Cortex of kidney (tissue), 1 donor: ENCODE data around the gene EXOC1.
"Not testable (repeated sequence)": the region's sequence is repeated elsewhere in the genome, so short reads cannot be mapped to it uniquely, and the experiment has no call there.

ENCODE experiments used
- DNase-seq: peaks from one replicate; lab custom pipeline; 2025; lab: John Stamatoyannopoulos, UW

EXOC1 gene

DNA sequence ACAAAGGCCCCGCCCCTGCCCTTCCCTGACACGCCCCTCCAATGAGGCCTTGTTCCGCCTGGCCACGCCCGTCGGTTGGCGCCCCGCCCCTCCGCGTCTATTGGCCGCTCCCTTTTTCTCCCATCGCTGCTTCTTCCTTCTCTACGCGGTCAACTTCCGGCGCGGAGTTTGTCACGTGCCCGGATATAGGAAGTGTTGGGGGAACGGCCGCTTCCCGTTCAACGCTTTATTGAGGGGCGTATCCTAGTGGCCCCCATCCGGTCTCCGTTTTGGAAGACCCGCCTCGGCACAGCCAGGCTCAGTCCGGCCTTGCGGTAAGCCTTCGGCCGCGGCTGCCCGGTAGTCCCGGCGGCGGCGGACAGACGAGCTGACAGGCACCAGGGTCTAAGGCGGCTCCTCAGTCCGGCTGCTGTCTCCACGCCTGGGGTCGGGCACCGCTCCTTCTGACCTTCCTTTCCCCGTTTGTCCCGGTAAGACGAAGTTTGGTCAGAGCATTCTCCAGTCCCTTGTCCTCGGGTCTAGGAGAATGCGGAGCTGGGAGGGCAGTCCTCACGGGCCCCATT lies at the start of gene EXOC1:
EXOC1 (plus strand) TSS at position 165 of the 563 bp plus-strand sequence. CDS start 4,676 bp downstream, outside the sequence.
- peak; percentile 30 for DNase-seq

DNA sequence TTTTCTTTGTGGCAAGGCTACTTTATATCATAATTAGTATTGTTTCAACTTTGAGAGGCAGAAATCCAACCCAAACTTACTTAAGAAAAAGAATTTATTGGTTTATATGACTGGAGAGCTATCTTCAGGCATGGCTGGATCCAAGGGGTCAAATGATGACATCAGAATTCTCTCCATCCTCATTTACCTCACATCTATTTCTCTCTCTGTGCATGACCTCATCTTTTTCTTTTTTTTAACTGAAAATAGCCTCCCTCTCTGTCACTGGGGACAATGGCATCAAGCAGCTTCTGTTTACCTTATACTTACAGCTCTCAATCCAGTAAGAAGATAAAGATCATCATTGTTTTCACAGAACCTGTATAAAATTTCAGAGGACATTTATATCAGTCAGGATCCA lies 45.9 kb upstream of the EXOC1 start:
- no peak for DNase-seq

- no peak for DNase-seq
These were observed 45.3 kb upstream of the EXOC1 start for GRCh38 chr4:55808186-55808585.

DNA sequence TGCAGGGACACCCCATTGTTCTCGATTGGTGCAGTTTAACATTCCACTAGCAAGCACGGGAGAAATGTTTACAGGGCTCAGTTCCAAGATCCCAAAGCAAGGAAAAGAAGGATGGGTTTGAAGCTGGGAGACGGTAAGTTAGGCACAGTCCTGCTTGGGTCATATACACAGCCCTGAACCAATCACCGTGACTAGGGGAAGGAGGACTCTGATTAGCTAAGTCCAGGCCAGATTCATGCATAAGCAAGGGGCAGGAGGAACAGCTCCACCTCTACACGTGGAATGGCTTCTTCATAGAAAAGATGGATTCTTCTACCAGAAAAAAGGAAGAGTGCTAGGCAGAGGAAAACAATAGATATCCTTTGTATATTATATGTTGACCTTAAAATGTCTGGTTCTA lies 44.8 kb upstream of the EXOC1 start:
- no peak for DNase-seq

GRCh38 chr4:55817691-55818090 lies 35.8 kb upstream of the EXOC1 start:
- no peak for DNase-seq

DNA sequence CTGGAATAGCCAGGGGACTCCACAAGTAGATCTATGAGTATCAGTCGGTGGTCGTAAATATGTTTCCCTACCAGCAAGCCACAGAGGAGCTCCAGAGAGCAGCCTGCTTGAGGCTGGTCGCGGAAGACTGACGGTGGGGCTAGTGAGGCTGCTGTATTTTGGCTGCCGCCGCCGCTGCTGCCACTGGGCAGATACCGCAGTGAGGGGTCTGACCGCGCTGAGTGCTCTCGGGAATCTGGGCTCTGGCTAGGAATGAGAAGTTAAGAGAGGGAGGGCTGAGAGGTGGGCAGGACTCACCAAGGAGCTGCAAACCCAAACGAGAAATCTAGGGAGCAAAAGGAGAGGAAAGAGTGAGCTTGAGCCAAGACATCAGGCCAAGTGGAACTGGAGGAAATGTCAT lies 33.8 kb upstream of the EXOC1 start, which contains the start of gene EXOC1L:
EXOC1L (plus strand) TSS at position 157 of the 400 bp plus-strand sequence; CDS start at position 394, 237 bp downstream.
- DNase-seq: no peak

DNA sequence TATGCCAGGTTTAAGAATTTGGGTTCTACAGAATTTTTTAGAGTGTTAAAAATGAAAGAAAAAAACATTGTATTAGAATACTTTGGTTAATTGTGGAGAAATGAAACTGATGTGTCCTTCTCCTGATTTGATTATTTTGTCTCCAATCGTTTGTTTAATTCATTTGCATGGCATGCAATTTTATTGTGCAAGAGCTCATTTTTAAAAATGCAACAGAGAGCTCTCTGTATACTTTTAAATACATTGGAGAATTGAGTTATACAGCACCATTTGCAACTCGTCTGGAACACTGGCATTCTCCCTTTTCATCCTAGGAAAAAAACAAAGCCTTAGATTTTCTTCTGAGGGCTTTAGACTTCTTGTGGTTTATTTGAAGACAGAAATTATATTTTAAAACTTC lies 33.2 kb upstream of the EXOC1 start:
- no peak for DNase-seq

GRCh38 chr4:55822329-55822728 lies 31.1 kb upstream of the EXOC1 start:
- DNase-seq: no peak

DNA sequence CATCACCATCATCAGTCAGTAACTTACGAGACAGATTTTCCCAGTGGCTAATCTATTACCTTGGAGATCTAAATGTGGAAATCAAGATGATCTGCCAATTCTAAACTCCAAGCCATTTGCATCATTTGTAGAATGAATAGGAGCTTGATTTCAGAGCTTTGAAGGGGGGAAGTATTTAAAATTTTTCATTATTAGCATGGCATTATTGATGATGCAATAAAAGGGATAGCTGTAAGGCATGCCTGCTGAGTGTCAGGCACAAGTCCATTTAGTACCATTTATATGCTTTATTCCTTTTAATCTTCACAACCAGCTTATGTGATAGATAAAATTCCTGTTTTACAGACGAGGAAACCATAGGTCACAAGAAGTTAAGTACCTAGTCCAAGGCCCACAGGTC lies 28.6 kb upstream of the EXOC1 start:
- DNase-seq: no peak

DNA sequence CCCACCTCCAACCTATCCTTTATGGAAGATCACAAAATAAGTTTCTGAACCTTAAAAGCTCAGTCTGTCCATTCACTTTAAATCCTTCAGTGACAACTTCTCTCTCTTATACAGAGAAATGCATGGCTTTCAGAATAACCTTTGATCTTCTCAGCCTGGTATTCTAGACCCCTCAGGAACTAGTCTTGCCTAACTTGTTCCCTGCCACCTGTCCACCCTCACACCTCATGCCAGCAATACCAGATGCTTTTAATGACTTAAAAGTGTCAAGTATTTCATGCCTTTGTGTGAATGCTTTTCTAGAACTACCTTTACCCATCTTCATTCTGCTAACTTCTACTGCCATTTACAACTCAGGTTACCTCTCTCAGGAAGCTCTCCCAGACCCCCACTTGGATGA lies 26.5 kb upstream of the EXOC1 start:
- no peak for DNase-seq

DNA sequence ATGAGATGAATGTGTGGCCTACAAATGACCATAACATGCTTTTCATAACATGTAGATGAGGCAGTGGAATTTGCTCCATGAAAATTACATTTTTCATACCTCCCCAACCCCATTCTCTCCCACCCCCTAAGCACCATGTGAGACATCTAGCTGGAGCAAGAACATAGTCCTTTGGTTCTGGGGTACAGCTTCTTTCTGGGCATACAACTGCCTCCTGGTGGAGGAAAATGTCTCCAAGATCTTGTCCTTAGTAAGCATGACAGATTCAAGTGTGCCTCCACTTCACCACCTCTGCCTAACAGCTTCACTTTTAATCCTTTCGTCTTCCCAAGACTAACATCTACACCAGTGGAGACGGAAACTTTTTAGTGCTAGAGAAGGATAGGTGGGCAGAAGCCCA lies 25.9 kb upstream of the EXOC1 start:
- DNase-seq: no peak

- no peak for DNase-seq
These were observed 23.4 kb upstream of the EXOC1 start for GRCh38 chr4:55830048-55830447.

GRCh38 chr4:55830716-55831115 lies 22.7 kb upstream of the EXOC1 start:
- DNase-seq: no peak

GRCh38 chr4:55834086-55834795 lies 19.2 kb upstream of the EXOC1 start:
- no peak for DNase-seq

GRCh38 chr4:55837903-55838302 lies 15.5 kb upstream of the EXOC1 start:
- DNase-seq: no peak

DNA sequence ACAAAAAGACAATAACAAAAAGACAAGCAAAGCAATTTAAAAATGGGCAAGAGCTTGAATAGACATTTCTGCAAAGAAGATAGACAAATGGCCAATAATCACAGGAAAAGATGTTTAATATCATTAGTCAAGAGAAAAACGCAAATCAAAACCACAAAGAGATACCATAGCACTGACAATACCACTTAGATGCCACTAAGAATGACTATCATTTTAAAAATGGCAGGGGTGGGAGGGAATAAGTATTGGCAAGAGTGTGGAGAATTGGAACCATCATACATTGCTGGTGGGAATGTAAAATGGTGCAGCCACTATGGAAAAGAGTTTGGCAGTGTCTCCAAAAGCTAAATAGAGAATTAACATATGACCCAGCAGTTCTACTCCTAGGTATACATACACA lies 15.1 kb upstream of the EXOC1 start:
- no peak for DNase-seq

- no peak for DNase-seq
These were observed 14.5 kb upstream of the EXOC1 start for GRCh38 chr4:55838952-55839351.

- no peak for DNase-seq
These were observed 12.5 kb upstream of the EXOC1 start for GRCh38 chr4:55840956-55841355.

GRCh38 chr4:55841373-55842239 lies 11.8 kb upstream of the EXOC1 start:
- DNase-seq: not testable (repeated sequence)

- DNase-seq: not testable (repeated sequence)
These were observed 11.1 kb upstream of the EXOC1 start for GRCh38 chr4:55842312-55842711.

GRCh38 chr4:55849724-55850123 lies 3.7 kb upstream of the EXOC1 start:
- DNase-seq: no peak

DNA sequence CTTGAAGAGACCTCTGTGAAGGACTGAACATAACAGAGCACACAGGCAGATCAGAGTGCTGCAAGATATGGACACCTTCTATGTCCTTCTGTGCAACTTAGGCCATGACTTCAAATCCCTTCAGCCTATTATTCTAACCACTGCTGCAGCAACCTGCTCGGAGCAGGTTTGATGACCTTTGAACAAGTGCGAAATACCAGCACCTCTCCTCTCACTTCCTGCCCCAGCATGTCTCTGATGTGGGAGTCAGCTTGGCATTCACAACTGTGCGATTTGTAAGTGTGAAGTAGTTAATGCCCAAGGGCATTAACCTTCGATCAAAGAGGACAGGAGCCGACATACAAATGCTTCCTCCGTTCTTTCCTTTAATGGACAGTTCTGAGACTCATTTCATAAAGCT lies 1.6 kb upstream of the EXOC1 start:
- DNase-seq: no peak

DNA sequence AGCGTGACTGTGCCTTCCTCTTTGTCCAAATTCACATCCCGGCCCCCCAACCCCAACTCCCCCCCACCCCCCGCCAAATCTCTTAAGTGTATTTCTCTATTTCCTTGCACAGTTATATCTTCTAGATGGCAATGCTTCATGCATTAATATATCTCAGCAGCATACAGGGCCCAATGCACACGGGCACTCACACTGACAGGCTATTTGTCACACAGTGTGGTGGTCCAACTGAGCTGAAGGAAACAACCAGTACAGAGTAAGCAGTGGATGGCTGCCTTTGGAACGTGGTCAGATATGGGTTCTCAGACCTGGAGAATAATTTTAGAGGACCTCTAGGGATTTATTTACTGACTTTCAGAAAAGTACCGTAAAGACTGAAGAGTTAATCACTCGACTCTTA lies 681 bp downstream of the EXOC1 start:
- DNase-seq: no peak
